Upper lobe of left lung (tissue), 4 donors: ENCODE results near the gene CDH9.

Experiments used
- EP300 ChIP-seq, 4 donors: sonication (generic); formaldehyde crosslinking; IDR thresholded peaks; one replicate each; pipeline ENCODE4 v1.5.1; 2017; ENCODE audit warnings: antibody characterized with exemption in 4 of 4, control low read depth in 2 of 4
- POLR2A ChIP-seq, 4 donors: fragments of 450-650 bp; IDR thresholded peaks; one replicate each; pipeline ENCODE4 v1.5.1; 2016 to 2017; ENCODE audit warnings: antibody characterized with exemption in 4 of 4, mild to moderate bottlenecking in 2 of 4
- POLR2AphosphoS5 ChIP-seq, 2 donors: sonication (generic); formaldehyde crosslinking; IDR thresholded peaks; one replicate each; pipeline ENCODE4 v1.5.1; 2017; ENCODE audit warnings: antibody characterized with exemption in 2 of 2
- TF ChIP-seq, protein P1 (sequence below), 6 experiments: fragments of 450-650 bp in 4 of 6; fragments of 200-600 bp in 2 of 6; sonication (generic) in 2 of 6; IDR thresholded peaks; one replicate each; pipeline ENCODE4 v1.5.1; 2016 to 2019; ENCODE audit warnings: antibody characterized with exemption in 6 of 6

DNA sequence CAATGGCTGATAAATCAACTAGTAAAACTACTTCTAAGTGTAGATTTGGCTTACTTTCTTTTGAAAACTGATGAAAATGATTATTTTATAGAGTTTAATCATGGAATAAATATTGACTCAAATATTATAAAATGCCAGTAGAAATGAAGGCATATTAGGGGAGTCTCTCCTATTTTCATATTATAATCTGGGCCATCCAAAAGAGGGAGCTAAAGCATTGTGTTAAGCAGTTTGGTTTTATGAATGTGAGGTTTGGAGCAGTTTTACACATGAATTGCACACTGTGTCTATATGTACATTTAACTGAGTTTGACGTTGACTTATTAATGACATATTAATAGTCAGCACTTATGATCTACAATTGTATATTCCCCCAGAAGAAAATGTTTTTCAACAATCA, 17.4 kb downstream of the CDH9 start:
- TF ChIP-seq POLR2AphosphoS5 (IDR thresholded peaks at IDR 0.05) (no peak), POLR2A (IDR thresholded peaks at IDR 0.05) (no peak), EP300 (IDR thresholded peaks at IDR 0.05) (no peak)
- TF ChIP-seq, protein P1, sequence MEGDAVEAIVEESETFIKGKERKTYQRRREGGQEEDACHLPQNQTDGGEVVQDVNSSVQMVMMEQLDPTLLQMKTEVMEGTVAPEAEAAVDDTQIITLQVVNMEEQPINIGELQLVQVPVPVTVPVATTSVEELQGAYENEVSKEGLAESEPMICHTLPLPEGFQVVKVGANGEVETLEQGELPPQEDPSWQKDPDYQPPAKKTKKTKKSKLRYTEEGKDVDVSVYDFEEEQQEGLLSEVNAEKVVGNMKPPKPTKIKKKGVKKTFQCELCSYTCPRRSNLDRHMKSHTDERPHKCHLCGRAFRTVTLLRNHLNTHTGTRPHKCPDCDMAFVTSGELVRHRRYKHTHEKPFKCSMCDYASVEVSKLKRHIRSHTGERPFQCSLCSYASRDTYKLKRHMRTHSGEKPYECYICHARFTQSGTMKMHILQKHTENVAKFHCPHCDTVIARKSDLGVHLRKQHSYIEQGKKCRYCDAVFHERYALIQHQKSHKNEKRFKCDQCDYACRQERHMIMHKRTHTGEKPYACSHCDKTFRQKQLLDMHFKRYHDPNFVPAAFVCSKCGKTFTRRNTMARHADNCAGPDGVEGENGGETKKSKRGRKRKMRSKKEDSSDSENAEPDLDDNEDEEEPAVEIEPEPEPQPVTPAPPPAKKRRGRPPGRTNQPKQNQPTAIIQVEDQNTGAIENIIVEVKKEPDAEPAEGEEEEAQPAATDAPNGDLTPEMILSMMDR (IDR thresholded peaks at IDR 0.05), result no peak
